GM18499 (cell line): ENCODE data around the gene DOCK8.

Experiments
- ATAC-seq: cut with Tn5 transposase; IDR thresholded peaks from one replicate; pipeline ENCODE4 v1.9.1; 2021; ENCODE audit warnings: moderate number of reproducible peaks; ENCODE audit not compliant: insufficient read depth, unreplicated experiment

Gene DOCK8

GRCh38 chr9:354453-354852, 139.8 kb downstream of the DOCK8 start:
- no peak for ATAC-seq

GRCh38 chr9:357560-357959, 142.9 kb downstream of the DOCK8 start:
- ATAC-seq = no peak

GRCh38 chr9:362561-363273, 148.1 kb downstream of the DOCK8 start:
- ATAC-seq = no peak

GRCh38 chr9:363274-363612, 148.6 kb downstream of the DOCK8 start:
- ATAC-seq = no peak

GRCh38 chr9:365436-365835, 150.8 kb downstream of the DOCK8 start:
- no peak for ATAC-seq

- no peak for ATAC-seq
These were observed 152.0 kb downstream of the DOCK8 start for GRCh38 chr9:366620-367019.

GRCh38 chr9:370086-370485, 155.4 kb downstream of the DOCK8 start:
- ATAC-seq = no peak

GRCh38 chr9:371349-371748, 156.7 kb downstream of the DOCK8 start:
- no peak for ATAC-seq

- no peak for ATAC-seq
These were observed 157.5 kb downstream of the DOCK8 start for GRCh38 chr9:372128-372527.

GRCh38 chr9:373759-374206, 159.1 kb downstream of the DOCK8 start:
- no peak for ATAC-seq

- no peak for ATAC-seq
These were observed 160.1 kb downstream of the DOCK8 start for GRCh38 chr9:374736-375135.

- no peak for ATAC-seq
These were observed 161.4 kb downstream of the DOCK8 start for GRCh38 chr9:376115-376514.

GRCh38 chr9:378263-378662, 163.6 kb downstream of the DOCK8 start:
- ATAC-seq = no peak

- no peak for ATAC-seq
These were observed 167.7 kb downstream of the DOCK8 start for GRCh38 chr9:382383-382782.

GRCh38 chr9:385818-386398, 171.2 kb downstream of the DOCK8 start:
- no peak for ATAC-seq

GRCh38 chr9:389159-389558, 174.5 kb downstream of the DOCK8 start:
- ATAC-seq = no peak

GRCh38 chr9:389758-390157, 175.1 kb downstream of the DOCK8 start:
- ATAC-seq = no peak

GRCh38 chr9:392077-392804, 177.6 kb downstream of the DOCK8 start:
- ATAC-seq = no peak

GRCh38 chr9:394347-395052, 179.8 kb downstream of the DOCK8 start:
- no peak for ATAC-seq

GRCh38 chr9:396396-396795, 181.7 kb downstream of the DOCK8 start:
- no peak for ATAC-seq

GRCh38 chr9:398085-398484, 183.4 kb downstream of the DOCK8 start:
- ATAC-seq = no peak
